Measurements from ENCODE around the gene NMT1.

DNA sequence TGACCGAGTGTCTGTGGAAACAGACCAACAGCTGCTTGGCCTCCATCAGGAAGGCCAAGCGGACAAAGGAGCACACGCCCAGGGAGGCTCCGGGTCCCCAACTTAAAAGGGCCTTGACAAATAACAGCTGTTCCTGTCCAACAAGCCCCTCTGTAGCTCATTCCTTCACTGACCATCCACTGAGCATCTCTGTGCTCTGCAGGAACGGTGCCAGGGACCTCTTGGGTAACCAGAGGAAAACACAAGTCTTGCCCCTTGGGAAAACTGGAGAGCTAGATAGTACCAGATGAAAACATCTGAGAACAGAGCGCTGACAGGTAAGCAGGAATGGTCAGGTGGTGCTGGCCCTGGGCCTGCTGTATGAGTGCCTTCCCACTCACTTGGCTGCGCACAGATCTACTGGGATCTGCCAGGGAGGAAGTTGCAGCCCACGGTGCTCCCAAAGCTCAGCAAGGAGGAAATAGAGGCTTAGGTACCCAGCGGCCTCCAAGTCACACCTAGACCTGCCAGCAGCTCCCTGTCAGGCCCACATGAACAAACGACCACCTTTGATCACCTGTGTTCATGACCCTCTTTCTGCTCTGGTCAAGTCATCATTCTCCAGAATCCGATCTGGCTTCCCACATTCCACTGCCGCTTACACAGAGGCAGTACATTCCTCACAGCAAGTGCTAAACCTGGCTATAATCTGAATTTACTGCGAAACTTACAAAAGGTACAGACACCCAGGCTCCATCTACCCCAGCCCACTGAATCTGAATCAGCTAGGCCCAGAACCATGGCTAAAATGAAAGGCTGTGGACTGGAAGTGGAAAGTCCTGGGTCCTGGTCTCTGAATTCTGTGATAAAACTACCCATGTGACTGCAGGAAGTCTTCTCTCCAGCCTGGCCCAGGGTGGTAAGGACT is 22.1 kb upstream of the NMT1 start:
- TF ChIP-seq, protein P1, sequence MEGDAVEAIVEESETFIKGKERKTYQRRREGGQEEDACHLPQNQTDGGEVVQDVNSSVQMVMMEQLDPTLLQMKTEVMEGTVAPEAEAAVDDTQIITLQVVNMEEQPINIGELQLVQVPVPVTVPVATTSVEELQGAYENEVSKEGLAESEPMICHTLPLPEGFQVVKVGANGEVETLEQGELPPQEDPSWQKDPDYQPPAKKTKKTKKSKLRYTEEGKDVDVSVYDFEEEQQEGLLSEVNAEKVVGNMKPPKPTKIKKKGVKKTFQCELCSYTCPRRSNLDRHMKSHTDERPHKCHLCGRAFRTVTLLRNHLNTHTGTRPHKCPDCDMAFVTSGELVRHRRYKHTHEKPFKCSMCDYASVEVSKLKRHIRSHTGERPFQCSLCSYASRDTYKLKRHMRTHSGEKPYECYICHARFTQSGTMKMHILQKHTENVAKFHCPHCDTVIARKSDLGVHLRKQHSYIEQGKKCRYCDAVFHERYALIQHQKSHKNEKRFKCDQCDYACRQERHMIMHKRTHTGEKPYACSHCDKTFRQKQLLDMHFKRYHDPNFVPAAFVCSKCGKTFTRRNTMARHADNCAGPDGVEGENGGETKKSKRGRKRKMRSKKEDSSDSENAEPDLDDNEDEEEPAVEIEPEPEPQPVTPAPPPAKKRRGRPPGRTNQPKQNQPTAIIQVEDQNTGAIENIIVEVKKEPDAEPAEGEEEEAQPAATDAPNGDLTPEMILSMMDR (IDR thresholded peaks at IDR 0.05), result no peak
- no peak for TF ChIP-seq POLR2A (IDR thresholded peaks at IDR 0.05)
- no peak for TF ChIP-seq POLR2AphosphoS5 (IDR thresholded peaks at IDR 0.05)

Data from suprapubic skin (tissue), 4 donors.